ENCODE results near the gene ZNF366.

Gene ZNF366

GRCh38 chr5:72522607-72523006, 15.4 kb upstream of the ZNF366 start:
- no peak for DNase-seq (ENCODE audit: low read depth in 2 of 2)

- DNase-seq (ENCODE audit: low read depth in 2 of 2): no peak
These were observed 11.9 kb upstream of the ZNF366 start for GRCh38 chr5:72519111-72519510.

- DNase-seq (ENCODE audit: low read depth in 2 of 2): no peak
These were observed 10.9 kb upstream of the ZNF366 start for GRCh38 chr5:72518001-72518683.

- no peak for DNase-seq (ENCODE audit: low read depth in 2 of 2)
These were observed 9.7 kb upstream of the ZNF366 start for GRCh38 chr5:72516916-72517315.

GRCh38 chr5:72515211-72515610, 8.0 kb upstream of the ZNF366 start:
- DNase-seq (ENCODE audit: low read depth in 2 of 2): no peak

- no peak for DNase-seq (ENCODE audit: low read depth in 2 of 2)
These were observed 5.3 kb upstream of the ZNF366 start for GRCh38 chr5:72512593-72512860.

- DNase-seq (ENCODE audit: low read depth in 2 of 2): no peak
These were observed 4.8 kb upstream of the ZNF366 start for GRCh38 chr5:72511774-72512592.

- no peak for DNase-seq (ENCODE audit: low read depth in 2 of 2)
These were observed 4.2 kb upstream of the ZNF366 start for GRCh38 chr5:72511366-72511765.

GRCh38 chr5:72510610-72511181, 3.5 kb upstream of the ZNF366 start:
- DNase-seq (ENCODE audit: low read depth in 2 of 2): no peak

- no peak for DNase-seq (ENCODE audit: low read depth in 2 of 2)
These were observed 2.2 kb upstream of the ZNF366 start for GRCh38 chr5:72509401-72509800.

- DNase-seq (ENCODE audit: low read depth in 2 of 2): no peak
These were observed 1.3 kb upstream of the ZNF366 start for GRCh38 chr5:72508241-72509170.

- no peak for DNase-seq (ENCODE audit: low read depth in 2 of 2)
These were observed 663 bp upstream of the ZNF366 start for GRCh38 chr5:72507907-72508238.

GRCh38 chr5:72506158-72506549, 1.1 kb downstream of the ZNF366 start:
- DNase-seq (ENCODE audit: low read depth in 2 of 2): no peak

GRCh38 chr5:72505539-72506157, 1.6 kb downstream of the ZNF366 start:
- DNase-seq (ENCODE audit: low read depth in 2 of 2): no peak

GRCh38 chr5:72505016-72505415, 2.2 kb downstream of the ZNF366 start:
- DNase-seq (ENCODE audit: low read depth in 2 of 2): no peak

- DNase-seq (ENCODE audit: low read depth in 2 of 2): no peak
These were observed 3.2 kb downstream of the ZNF366 start for GRCh38 chr5:72503888-72504491.

GRCh38 chr5:72501488-72501887, 5.7 kb downstream of the ZNF366 start:
- DNase-seq (ENCODE audit: low read depth in 2 of 2): no peak

- no peak for DNase-seq (ENCODE audit: low read depth in 2 of 2)
These were observed 7.5 kb downstream of the ZNF366 start for GRCh38 chr5:72499730-72500129.

GRCh38 chr5:72499090-72499489, 8.1 kb downstream of the ZNF366 start:
- DNase-seq (ENCODE audit: low read depth in 2 of 2): no peak

- no peak for DNase-seq (ENCODE audit: low read depth in 2 of 2)
These were observed 8.9 kb downstream of the ZNF366 start for GRCh38 chr5:72498284-72498683.

- DNase-seq (ENCODE audit: low read depth in 2 of 2): no peak
These were observed 9.4 kb downstream of the ZNF366 start for GRCh38 chr5:72497823-72498222.
